Measurements from ENCODE around the gene POLR1E.

The POLR1E gene

GRCh38 chr9:37451628-37452027 lies 34.1 kb upstream of the POLR1E start:
- DNase-seq (no peak), ATAC-seq (ENCODE audit: insufficient read depth, low read depth) (no peak)
- no peak for TF ChIP-seq CTCF (IDR thresholded peaks at IDR 0.05; ENCODE audit: borderline replicate concordance, extremely low read depth, low read length, poor library complexity, severe bottlenecking)
- TF ChIP-seq EZH2 (IDR thresholded peaks at IDR 0.05; ENCODE audit: borderline replicate concordance, low read depth, low read length, severe bottlenecking): no peak
- no peak overlapping the region for H3K27ac ChIP-seq (ENCODE audit: low read length)
- no peak overlapping the region for H3K9ac ChIP-seq (ENCODE audit: low read depth, low read length)
- H3K9me3 ChIP-seq (ENCODE audit: insufficient read depth, low read length, severe bottlenecking): no peaks in the 10 kb centered on the region
- H3K27me3 ChIP-seq (ENCODE audit: insufficient read depth, low read length, poor library complexity): no peaks in the 10 kb centered on the region
- H3K4me1 ChIP-seq (ENCODE audit: insufficient read depth, low read length): no peaks in the 10 kb centered on the region
- H3K36me3 ChIP-seq (ENCODE audit: insufficient read depth, low read length): peaks cover 4% of the 10 kb centered on the region; the same call in 1 of the 2 replicates
- H3K4me2 ChIP-seq (ENCODE audit: insufficient read depth, low read length): no peak overlapping the region
- no peak overlapping the region for H2AFZ ChIP-seq (ENCODE audit: low read depth, low read length)
- no peak overlapping the region for H3K4me3 ChIP-seq (ENCODE audit: low read depth in 1 of 2, low read length in 2 of 2)
- H3K79me2 ChIP-seq (ENCODE audit: insufficient read depth, low read length): peaks cover 84% of the 10 kb centered on the region
- peaks cover 23% of the 10 kb centered on the region; the same call in 1 of the 2 replicates for H4K20me1 ChIP-seq (ENCODE audit: insufficient read depth, low read length)

- Histone ChIP-seq H3K27me3 (ENCODE audit: insufficient read depth, low read length, poor library complexity) (no peaks in the 10 kb centered on the region), H3K4me1 (ENCODE audit: insufficient read depth, low read length) (no peaks in the 10 kb centered on the region), H3K4me2 (ENCODE audit: insufficient read depth, low read length) (no peak overlapping the region), H3K9ac (ENCODE audit: low read depth, low read length) (no peak overlapping the region), H2AFZ (ENCODE audit: low read depth, low read length) (no peak overlapping the region), H4K20me1 (ENCODE audit: insufficient read depth, low read length) (peaks cover 28% of the 10 kb centered on the region; the same call in 1 of the 2 replicates), H3K4me3 (ENCODE audit: low read depth in 1 of 2, low read length in 2 of 2) (no peak overlapping the region), H3K79me2 (ENCODE audit: insufficient read depth, low read length) (peaks cover 85% of the 10 kb centered on the region), H3K27ac (ENCODE audit: low read length) (no peak overlapping the region), H3K9me3 (ENCODE audit: insufficient read depth, low read length, severe bottlenecking) (no peaks in the 10 kb centered on the region), H3K36me3 (ENCODE audit: insufficient read depth, low read length) (peaks cover 4% of the 10 kb centered on the region; the same call in 1 of the 2 replicates)
- DNase-seq (no peak), ATAC-seq (ENCODE audit: insufficient read depth, low read depth) (no peak)
- TF ChIP-seq EZH2 (IDR thresholded peaks at IDR 0.05; ENCODE audit: borderline replicate concordance, low read depth, low read length, severe bottlenecking) (no peak), CTCF (IDR thresholded peaks at IDR 0.05; ENCODE audit: borderline replicate concordance, extremely low read depth, low read length, poor library complexity, severe bottlenecking) (no peak)
Observed at GRCh38 chr9:37452611-37453010, 33.1 kb upstream of the POLR1E start.

- Histone ChIP-seq H4K20me1 (ENCODE audit: insufficient read depth, low read length) (peaks cover 30% of the 10 kb centered on the region; the same call in 1 of the 2 replicates), H3K9ac (ENCODE audit: low read depth, low read length) (no peak overlapping the region), H3K36me3 (ENCODE audit: insufficient read depth, low read length) (peaks cover 4% of the 10 kb centered on the region; the same call in 1 of the 2 replicates), H3K27me3 (ENCODE audit: insufficient read depth, low read length, poor library complexity) (no peaks in the 10 kb centered on the region), H3K4me1 (ENCODE audit: insufficient read depth, low read length) (no peaks in the 10 kb centered on the region), H2AFZ (ENCODE audit: low read depth, low read length) (no peak overlapping the region), H3K9me3 (ENCODE audit: insufficient read depth, low read length, severe bottlenecking) (no peaks in the 10 kb centered on the region), H3K79me2 (ENCODE audit: insufficient read depth, low read length) (peaks cover 91% of the 10 kb centered on the region), H3K4me2 (ENCODE audit: insufficient read depth, low read length) (no peak overlapping the region), H3K27ac (ENCODE audit: low read length) (no peak overlapping the region), H3K4me3 (ENCODE audit: low read depth in 1 of 2, low read length in 2 of 2) (no peak overlapping the region)
- DNase-seq (no peak), ATAC-seq (ENCODE audit: insufficient read depth, low read depth) (no peak)
- no peak for TF ChIP-seq CTCF (IDR thresholded peaks at IDR 0.05; ENCODE audit: borderline replicate concordance, extremely low read depth, low read length, poor library complexity, severe bottlenecking)
Observed at GRCh38 chr9:37453827-37454226, 31.9 kb upstream of the POLR1E start.

- Histone ChIP-seq H3K79me2 (ENCODE audit: insufficient read depth, low read length) (peaks cover 94% of the 10 kb centered on the region), H3K9ac (ENCODE audit: low read depth, low read length) (no peak overlapping the region), H3K36me3 (ENCODE audit: insufficient read depth, low read length) (peaks cover 3% of the 10 kb centered on the region; the same call in 1 of the 2 replicates), H3K27me3 (ENCODE audit: insufficient read depth, low read length, poor library complexity) (no peaks in the 10 kb centered on the region), H3K9me3 (ENCODE audit: insufficient read depth, low read length, severe bottlenecking) (no peaks in the 10 kb centered on the region), H3K4me1 (ENCODE audit: insufficient read depth, low read length) (no peaks in the 10 kb centered on the region), H3K4me3 (ENCODE audit: low read depth in 1 of 2, low read length in 2 of 2) (no peak overlapping the region), H3K4me2 (ENCODE audit: insufficient read depth, low read length) (no peak overlapping the region), H4K20me1 (ENCODE audit: insufficient read depth, low read length) (peaks cover 30% of the 10 kb centered on the region; the same call in 1 of the 2 replicates), H2AFZ (ENCODE audit: low read depth, low read length) (no peak overlapping the region), H3K27ac (ENCODE audit: low read length) (no peak overlapping the region)
- DNase-seq (no peak), ATAC-seq (ENCODE audit: insufficient read depth, low read depth) (no peak)
- no peak for TF ChIP-seq CTCF (IDR thresholded peaks at IDR 0.05; ENCODE audit: borderline replicate concordance, extremely low read depth, low read length, poor library complexity, severe bottlenecking)
Observed at GRCh38 chr9:37454238-37454637, 31.5 kb upstream of the POLR1E start.

Data from DND-41 (cell line).